Thyroid gland (tissue), 4 donors: ENCODE data around the gene DOCK1. TPM values are rescaled to one million over a fixed set of nuclear protein-coding genes. Genes with fewer than 3 reads are reported as not detected.

Source experiments
- DNase-seq, 2 donors: peaks; one replicate each; pipeline ENCODE4 v3.0.0-alpha.2; 2019
- H3K27ac ChIP-seq, 3 donors: fragments of 200-600 bp; sonication (generic); 1 replicate in 2 of 3; 2 replicates in 1 of 3; pipeline ENCODE4 v1.5.1; 2016 to 2019; ENCODE audit warnings: mild to moderate bottlenecking in 1 of 3, moderate library complexity in 1 of 3
- H3K27me3 ChIP-seq: fragments of 200-600 bp; sonication (generic); one replicate; pipeline ENCODE4 v1.5.1; 2019
- H3K36me3 ChIP-seq, 2 donors: fragments of 200-600 bp; sonication (generic); one replicate each; pipeline ENCODE4 v1.5.1; 2016 to 2019
- H3K4me1 ChIP-seq, 2 donors: fragments of 200-600 bp; sonication (generic); one replicate each; pipeline ENCODE4 v1.5.1; 2017 to 2019
- H3K4me3 ChIP-seq, 3 donors: fragments of 200-600 bp; sonication (generic); replicated peaks in 1 of 3; 1 replicate in 2 of 3; 2 replicates in 1 of 3; pipeline ENCODE4 v1.5.1; 2016; ENCODE audit warnings: mild to moderate bottlenecking in 1 of 3
- H3K9me3 ChIP-seq: fragments of 200-600 bp; sonication (generic); one replicate; pipeline ENCODE4 v1.5.1; 2017
- POLR2A ChIP-seq, 2 donors: fragments of 450-650 bp; IDR thresholded peaks; one replicate each; pipeline ENCODE4 v1.6.1; 2017; ENCODE audit warnings: antibody characterized with exemption in 2 of 2, mild to moderate bottlenecking in 2 of 2, moderate library complexity in 1 of 2
- WGBS, 2 donors: methylation state at CpG; one replicate each; pipeline ENCODE4 v1.1.5; 2017; 5-methylcytosine and 5-hydroxymethylcytosine counted together
- intact Hi-C: fragments of 100-400 bp; cut with DNase I; formaldehyde crosslinking; loops from one replicate; pipeline ENCODE4 v1.15.1; 2023
- total RNA-seq, 4 donors: library from RNA; depleted of rRNA; stranded (reverse); fragments of >200 nt; gene quantifications; one replicate each; pipeline ENCODE4 v1.2.3, GENCODE V29; 2016
- TF ChIP-seq, protein P1 (sequence below), 6 experiments: fragments of 200-600 bp in 3 of 6; fragments of 450-650 bp in 3 of 6; sonication (generic) in 3 of 6; IDR thresholded peaks; one replicate each; pipeline ENCODE4 v1.5.1; 2016 to 2019; ENCODE audit warnings: antibody characterized with exemption in 6 of 6, mild to moderate bottlenecking in 2 of 6, inconsistent platforms in 1 of 6, moderate library complexity in 1 of 6

Gene DOCK1
- total RNA-seq, 4 donors from 2014 or later, result 89.7 to 217 (median 112) TPM

DNA sequence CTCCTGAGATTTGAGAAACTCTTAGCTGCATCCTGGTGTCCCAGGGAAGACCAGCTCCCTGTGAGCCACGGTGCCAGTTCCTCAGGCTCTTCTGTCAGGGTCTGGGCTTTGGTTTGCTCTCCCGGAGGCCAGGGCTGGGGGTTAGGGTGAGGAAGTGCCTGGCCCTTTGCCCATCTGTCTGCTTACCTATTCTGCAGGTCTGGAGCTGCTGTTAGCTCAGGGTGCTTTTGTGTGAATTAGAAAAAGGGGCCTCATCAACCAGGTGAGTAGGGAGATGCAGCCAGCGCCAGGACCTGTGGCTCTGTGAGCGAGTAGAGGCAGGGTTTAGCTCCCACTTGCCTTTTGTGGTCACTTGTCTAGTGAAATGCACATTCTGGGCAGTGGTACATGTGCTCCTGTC lies 109.4 kb downstream of the DOCK1 start:
- 87 to 91% methylated on average over 4 of the region's 4 CpGs for WGBS, 2 donors
- intact Hi-C loops, result no loop called here
- no peak overlapping the region for H3K4me3 ChIP-seq
- DNase-seq, result no peak
- H3K36me3 ChIP-seq, result no peaks in the 10 kb centered on the region
- H3K27ac ChIP-seq, result no peak overlapping the region
- H3K27me3 ChIP-seq, result no peaks in the 10 kb centered on the region
- TF ChIP-seq, protein P1, sequence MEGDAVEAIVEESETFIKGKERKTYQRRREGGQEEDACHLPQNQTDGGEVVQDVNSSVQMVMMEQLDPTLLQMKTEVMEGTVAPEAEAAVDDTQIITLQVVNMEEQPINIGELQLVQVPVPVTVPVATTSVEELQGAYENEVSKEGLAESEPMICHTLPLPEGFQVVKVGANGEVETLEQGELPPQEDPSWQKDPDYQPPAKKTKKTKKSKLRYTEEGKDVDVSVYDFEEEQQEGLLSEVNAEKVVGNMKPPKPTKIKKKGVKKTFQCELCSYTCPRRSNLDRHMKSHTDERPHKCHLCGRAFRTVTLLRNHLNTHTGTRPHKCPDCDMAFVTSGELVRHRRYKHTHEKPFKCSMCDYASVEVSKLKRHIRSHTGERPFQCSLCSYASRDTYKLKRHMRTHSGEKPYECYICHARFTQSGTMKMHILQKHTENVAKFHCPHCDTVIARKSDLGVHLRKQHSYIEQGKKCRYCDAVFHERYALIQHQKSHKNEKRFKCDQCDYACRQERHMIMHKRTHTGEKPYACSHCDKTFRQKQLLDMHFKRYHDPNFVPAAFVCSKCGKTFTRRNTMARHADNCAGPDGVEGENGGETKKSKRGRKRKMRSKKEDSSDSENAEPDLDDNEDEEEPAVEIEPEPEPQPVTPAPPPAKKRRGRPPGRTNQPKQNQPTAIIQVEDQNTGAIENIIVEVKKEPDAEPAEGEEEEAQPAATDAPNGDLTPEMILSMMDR (IDR thresholded peaks at IDR 0.05), result no peak
- H3K4me1 ChIP-seq, result peaks cover 15 to 20% of the 10 kb centered on the region in 2 donors
- no peaks in the 10 kb centered on the region for H3K9me3 ChIP-seq

DNA sequence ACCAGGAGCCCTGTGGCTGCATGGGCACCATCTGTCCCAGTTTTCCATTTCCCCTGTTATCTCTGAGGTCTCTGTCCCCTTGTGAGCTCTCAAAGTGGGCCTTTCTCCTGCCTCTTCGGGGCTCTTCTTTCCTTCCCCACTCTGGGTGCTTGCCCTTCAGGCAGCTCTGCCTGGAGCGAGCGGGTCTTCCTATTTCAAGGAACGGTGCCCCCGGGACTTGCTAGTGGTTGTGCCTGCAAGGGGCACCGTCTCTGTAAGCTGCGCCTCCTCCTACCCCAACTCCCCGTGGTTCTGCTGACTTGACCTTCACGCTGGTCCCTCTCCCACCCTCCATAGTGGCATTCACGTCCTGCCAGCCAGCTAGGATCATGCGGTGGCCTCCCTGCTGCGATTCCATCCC lies 110.1 kb downstream of the DOCK1 start:
- no peak for DNase-seq
- H3K36me3 ChIP-seq, result no peaks in the 10 kb centered on the region
- no peak overlapping the region for H3K4me3 ChIP-seq
- no peaks in the 10 kb centered on the region for H3K27me3 ChIP-seq
- WGBS, 2 donors, result 95 to 96% methylated on average over 12 of the region's 12 CpGs
- intact Hi-C loops, result no loop called here
- H3K27ac ChIP-seq, result no peak overlapping the region
- H3K4me1 ChIP-seq, result peaks cover 15 to 20% of the 10 kb centered on the region in 2 donors
- H3K9me3 ChIP-seq, result no peaks in the 10 kb centered on the region
- TF ChIP-seq POLR2A (IDR thresholded peaks at IDR 0.05), result no peak
- TF ChIP-seq, protein P1 (IDR thresholded peaks at IDR 0.05), result no peak

DNA sequence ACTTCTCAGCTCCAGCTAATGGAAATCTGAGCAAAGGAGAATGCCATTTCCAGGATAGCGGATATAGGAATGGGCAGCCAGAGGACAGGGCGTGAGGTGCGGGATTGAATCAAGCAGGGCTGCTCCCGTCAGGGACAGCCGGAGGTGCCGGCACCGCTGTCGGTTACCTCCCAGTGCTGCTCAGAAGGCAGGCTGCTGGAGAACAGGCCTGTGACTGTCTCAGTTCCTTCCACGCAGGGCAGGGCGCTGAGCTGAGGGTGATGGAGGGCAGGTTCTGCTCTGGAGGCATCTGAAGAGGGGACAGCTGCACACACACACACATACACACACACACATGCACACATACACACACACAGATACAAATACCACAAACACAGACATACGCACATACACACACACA lies 111.1 kb downstream of the DOCK1 start:
- no peak overlapping the region for H3K27ac ChIP-seq
- TF ChIP-seq POLR2A (IDR thresholded peaks at IDR 0.05), result no peak
- TF ChIP-seq, protein P1 (IDR thresholded peaks at IDR 0.05), result no peak
- 87 to 89% methylated on average over 10 to 11 of the region's 11 CpGs for WGBS, 2 donors
- no peak overlapping the region for H3K4me3 ChIP-seq
- intact Hi-C loops, result no loop called here
- H3K36me3 ChIP-seq, result no peaks in the 10 kb centered on the region
- no peaks in the 10 kb centered on the region for H3K27me3 ChIP-seq
- peaks cover 15 to 20% of the 10 kb centered on the region in 2 donors for H3K4me1 ChIP-seq
- DNase-seq, result no peak
- H3K9me3 ChIP-seq, result no peaks in the 10 kb centered on the region

DNA sequence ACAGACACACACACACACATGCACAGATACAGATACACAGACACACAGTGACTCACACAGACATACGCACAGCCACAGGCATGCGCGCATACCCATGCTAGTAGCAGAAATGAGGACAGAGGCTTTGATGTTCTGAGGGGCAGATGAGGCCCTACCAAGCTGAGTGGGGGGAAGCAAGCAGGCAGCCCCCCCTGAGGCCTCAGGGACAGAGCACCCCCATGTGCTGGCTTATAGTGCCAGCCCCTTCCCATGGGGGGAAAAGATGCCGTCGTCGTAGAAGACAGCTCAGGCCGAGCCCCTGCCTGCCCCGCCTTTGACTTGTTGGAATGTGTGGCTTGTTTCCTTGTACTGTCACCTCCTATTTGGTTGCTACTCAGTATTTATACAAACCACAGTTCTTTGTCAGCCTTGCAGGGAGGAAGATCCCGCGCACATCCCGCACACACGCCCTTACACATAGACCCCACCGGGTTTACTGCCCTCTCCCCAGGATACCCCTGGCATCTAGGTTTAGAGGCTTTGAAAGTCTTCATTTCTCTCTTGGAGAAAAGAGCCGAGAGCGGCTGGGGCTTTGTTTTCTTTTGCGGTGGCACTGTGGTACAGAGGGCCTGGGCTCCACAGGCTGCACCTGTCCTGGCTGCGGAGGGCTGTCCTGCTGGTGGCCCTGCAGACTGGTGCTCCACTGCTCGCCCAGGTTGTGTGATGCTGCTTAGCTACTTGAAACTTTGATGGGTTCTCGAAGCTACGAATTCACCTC lies 112.5 kb downstream of the DOCK1 start:
- TF ChIP-seq, protein P1 (IDR thresholded peaks at IDR 0.05), result no peak
- no peak for TF ChIP-seq POLR2A (IDR thresholded peaks at IDR 0.05)
- no peak for DNase-seq
- H3K27me3 ChIP-seq, result no peaks in the 10 kb centered on the region

DNA sequence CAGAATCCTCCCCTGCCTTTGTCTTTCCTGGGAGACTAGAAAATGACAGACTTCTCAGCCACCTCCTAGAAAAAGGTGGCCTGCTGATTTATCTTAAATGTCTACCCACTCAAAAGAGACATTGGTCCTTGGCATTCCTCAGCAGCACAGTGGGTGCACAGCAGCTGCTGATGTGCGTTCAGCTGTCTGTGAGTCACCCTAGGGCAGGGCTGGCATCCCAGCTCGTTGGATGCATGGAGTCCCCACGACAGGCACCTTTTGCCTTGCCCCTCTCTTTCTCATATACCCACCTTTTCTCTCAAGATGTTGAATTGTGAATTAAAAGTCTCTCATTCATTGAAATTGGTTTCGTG lies 113.0 kb downstream of the DOCK1 start:
- intact Hi-C loops, result no loop called here
- H3K36me3 ChIP-seq, result no peaks in the 10 kb centered on the region

More for the DNA sequence above, 112.5 kb downstream of the DOCK1 start:
- Histone ChIP-seq H3K4me1 (peaks cover 11 to 12% of the 10 kb centered on the region in 2 donors), H3K9me3 (no peaks in the 10 kb centered on the region), H3K36me3 (no peaks in the 10 kb centered on the region), H3K4me3 (no peak overlapping the region), H3K27ac (no peak overlapping the region)
- WGBS, 2 donors, result 92 to 96% methylated on average over 16 to 20 of the region's 20 CpGs
- intact Hi-C loops, result no loop called here

More for the DNA sequence above, 113.0 kb downstream of the DOCK1 start:
- 93% methylated on average over 4 of the region's 4 CpGs for WGBS, 2 donors
- H3K27ac ChIP-seq, result no peak overlapping the region
- H3K9me3 ChIP-seq, result no peaks in the 10 kb centered on the region
- H3K4me3 ChIP-seq, result no peak overlapping the region
- TF ChIP-seq POLR2A (IDR thresholded peaks at IDR 0.05), result no peak
- TF ChIP-seq, protein P1 (IDR thresholded peaks at IDR 0.05), result no peak
- DNase-seq, result no peak
- peaks cover 5 to 7% of the 10 kb centered on the region in 2 donors for H3K4me1 ChIP-seq
- H3K27me3 ChIP-seq, result no peaks in the 10 kb centered on the region
